Measurements from ENCODE around the gene SYNPR.

SYNPR gene

GRCh38 chr3:63477494-63478129 is 199.5 kb downstream of the SYNPR start:
- DNase-seq = no peak

DNA sequence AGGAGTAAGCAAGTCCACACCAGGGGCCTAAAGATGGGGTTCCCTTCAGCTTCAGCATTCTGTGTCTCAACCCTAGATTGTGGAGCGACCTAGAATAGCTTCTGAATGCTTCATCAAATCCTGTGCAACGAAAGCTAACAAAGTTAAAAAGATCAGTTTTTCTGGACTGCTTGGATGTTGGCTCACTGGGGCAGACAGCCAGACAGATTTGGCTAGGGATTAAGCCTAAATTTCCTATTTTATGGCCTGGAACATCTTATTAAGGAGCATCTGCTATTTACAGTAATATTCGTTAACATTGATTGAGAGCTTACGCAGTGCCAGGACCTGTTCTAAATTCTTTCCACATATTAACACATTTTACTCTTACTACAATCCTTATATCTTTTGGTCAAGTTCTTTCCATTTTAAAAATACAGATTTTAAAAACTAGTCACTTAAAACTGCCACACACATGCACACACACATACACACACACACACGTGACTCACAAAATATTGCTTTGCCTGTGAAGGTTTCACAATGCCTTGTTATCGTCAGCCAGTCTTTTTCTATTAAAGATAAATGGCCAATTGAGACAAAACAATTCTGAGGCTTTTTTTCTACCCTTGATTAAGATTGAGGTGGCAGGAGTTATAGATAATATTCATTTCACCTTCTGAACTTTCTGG is 201.0 kb downstream of the SYNPR start:
- no peak for DNase-seq

DNA sequence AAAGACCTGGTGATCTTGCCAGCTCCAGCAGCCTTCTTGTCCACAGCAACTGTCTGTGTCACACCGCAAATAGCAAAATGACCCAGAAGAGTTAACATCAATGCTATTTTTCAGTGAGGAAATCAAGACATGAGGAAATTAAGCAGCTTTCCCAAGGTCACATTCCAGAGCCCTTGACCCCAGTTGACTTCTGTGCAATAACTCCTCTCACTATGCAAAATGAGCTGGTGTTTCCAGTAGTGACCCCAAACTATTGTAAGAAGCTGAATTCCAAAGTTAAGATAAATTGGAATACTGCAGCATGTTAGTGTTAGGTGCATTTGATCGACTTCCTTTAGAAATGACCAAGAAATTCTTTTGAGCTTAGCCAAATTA is 201.5 kb downstream of the SYNPR start:
- DNase-seq = no peak

GRCh38 chr3:63481627-63482026 is 203.5 kb downstream of the SYNPR start:
- DNase-seq = no peak

DNA sequence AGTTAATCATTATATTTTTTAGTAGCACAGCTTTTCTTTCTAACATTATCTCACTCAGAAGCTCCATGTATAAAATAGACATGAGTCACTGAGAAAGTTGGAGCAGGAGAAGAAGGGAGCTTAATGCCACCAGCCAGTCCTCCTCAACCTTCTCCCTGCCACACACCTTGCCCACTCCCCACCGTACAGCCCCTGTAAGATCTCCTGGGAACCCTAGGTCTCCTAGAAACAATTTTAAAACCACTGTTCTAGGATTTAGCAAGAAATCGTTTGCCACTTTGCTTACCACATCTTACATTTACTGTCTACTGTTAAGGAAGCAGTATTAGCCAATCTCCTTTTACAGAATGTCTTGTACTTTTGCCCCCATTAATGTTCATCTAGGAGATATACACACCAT is 204.2 kb downstream of the SYNPR start:
- no peak for DNase-seq

GRCh38 chr3:63492464-63492863 is 214.4 kb downstream of the SYNPR start:
- DNase-seq = no peak

DNA sequence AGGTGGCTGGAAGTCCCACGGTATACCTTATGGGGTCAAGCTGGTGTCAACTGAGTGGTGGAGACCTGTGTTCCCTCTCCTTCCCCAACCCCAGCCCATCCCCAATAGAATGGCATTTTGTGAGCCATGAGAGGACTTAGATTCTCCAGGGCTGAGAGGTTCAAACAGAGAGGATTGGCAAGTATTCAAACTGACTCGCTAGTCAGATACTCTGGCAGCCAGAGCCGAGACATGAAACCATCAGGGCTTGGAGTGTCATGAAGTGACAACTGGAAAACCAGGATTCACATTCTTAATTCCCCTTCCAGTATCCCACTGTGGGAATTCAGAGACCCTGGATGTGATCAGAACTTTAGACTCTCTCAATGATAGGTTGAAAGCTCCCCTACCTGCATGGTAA is 215.0 kb downstream of the SYNPR start:
- no peak for DNase-seq

GRCh38 chr3:63494646-63495045 is 216.5 kb downstream of the SYNPR start:
- no peak for DNase-seq

DNA sequence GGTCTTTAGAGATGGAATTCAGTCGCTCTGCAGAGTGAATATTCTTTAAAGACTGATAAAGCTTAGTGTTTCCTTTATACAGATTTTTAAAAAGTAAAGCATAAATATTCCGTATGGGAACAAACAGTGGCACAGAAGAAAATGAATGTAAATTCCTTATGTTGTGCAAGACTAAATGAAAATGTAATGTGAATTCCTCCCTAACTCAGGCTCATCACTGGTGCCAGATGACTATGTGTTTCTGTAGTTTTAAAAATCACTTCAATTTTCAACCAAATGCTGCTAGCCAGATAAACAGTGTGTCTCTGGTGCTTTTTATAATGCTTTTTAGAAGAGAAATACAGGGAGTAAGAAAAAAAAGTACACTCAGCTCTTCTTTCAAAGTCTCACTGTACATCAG is 219.5 kb downstream of the SYNPR start:
- no peak for DNase-seq

GRCh38 chr3:63500196-63500595 is 222.1 kb downstream of the SYNPR start:
- no peak for DNase-seq

GRCh38 chr3:63508305-63508704 is 230.2 kb downstream of the SYNPR start:
- DNase-seq = no peak

DNA sequence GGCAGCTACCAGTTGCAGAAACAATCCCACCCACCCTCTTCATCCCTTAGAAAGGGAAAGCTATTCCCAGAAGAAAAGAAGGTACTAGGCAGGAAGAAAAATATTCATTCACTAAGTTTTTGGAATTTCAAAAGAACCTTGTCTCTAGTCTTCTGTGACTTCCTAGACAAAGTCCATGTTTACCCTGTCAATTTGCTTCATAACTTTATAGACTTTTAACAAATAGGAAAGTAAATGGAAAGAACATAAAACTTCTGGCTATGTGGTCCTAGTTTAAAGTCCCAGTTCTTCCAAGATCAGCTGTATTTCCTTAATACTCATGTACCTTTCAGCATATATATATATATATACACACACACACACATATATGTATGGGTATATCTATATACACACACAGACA is 230.7 kb downstream of the SYNPR start:
- DNase-seq = no peak

DNA sequence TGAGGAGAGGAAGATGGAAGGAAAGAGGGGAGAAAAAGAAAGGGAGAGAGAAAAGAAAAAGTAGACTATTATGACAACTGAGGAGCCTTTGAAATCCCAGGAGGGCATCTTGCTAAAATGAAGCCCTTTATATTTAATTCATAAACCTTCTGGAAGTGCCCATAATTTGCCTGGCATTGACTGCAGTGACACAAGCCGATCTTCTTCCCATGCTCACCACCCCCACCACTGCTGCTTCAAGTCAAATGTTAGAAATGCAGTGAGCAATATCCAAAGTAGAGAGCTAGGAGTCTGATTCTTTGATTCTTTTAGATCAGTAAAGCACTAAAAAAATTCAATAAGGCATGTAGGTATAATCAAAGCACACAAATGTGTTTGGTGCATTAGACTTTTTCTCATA is 235.7 kb downstream of the SYNPR start:
- no peak for DNase-seq

GRCh38 chr3:63514678-63515077 is 236.6 kb downstream of the SYNPR start:
- DNase-seq = no peak

DNA sequence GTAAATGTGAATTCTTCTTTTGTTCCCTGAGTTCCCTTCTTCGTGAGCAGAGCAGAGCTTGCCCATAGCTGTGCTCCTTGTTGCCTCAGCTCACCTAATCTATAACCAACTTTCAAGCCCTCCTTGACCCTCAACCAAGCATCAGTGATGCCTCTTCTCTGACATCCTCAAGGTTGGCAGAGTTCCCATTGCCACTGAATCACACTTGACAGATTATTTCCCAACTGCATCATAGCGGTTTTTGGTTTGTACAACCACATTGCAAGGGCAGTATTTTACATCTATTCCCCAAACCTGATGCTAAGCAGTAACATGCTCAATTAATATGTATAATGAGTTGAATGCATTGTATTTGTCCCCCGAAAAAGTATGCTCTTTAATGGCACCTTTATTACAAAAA is 241.3 kb downstream of the SYNPR start:
- no peak for DNase-seq

DNA sequence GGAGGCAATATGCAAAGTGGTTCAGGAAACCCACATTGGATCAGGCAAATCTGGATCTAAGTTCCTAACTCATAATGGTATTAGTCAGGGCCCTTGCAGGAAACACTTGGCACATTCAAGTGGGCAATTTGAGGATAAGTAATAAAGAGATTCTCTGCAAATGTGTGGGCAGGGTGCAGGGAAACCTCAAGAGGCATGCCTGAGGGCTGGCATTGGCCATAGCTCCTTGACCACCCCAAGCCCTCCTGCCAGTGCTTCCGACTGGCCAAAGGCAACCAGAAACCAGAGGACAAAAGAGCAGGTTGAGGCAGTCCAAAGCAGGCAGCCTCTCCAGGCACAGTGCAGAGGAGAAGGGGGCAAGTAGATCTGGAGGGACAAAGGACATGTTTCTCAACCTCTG is 243.5 kb downstream of the SYNPR start:
- no peak for DNase-seq

DNA sequence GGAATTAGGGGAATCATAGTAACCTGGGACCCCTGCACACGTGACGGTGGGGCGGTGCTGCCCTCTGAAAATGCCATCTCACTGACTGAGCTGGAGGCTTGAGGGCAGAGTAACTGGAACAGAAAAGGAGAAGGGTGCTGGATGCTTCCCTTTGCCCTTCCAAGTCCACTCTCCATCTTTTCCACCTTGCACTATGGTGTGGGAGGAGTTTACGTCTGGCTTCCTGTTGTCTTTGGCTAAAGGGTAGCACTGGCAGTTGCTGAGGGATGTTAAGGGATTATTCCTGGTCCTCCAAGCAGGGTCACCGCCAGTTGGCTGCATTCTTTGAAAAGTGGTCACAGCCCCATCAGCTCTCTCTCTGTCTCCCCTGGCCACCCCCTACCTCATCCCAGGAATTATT is 245.0 kb downstream of the SYNPR start:
- no peak for DNase-seq

GRCh38 chr3:63528325-63529000 is 250.4 kb downstream of the SYNPR start:
- DNase-seq = no peak

- DNase-seq = no peak
These were observed 254.4 kb downstream of the SYNPR start for GRCh38 chr3:63532521-63532920.

DNA sequence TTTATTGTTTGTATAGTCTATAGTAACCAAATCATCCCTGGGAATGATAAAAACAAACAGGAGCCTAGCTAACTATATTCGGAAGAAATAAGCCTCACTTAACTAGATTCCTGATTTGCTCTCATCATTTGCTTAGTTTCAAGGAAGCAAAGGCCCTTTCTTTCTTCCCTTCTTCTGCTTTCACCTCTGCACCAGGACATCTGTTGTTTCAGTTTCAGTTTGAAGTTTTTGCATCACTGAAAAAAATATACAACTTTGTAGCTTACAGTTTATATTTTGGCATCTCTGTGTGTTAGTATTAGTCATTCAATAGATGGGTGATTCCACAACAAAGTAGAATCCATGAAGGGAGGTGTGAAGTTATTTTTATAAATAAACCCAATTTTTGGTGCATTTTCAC is 260.8 kb downstream of the SYNPR start:
- no peak for DNase-seq

- no peak for DNase-seq
These were observed 277.7 kb downstream of the SYNPR start for GRCh38 chr3:63555767-63556166.

DNA sequence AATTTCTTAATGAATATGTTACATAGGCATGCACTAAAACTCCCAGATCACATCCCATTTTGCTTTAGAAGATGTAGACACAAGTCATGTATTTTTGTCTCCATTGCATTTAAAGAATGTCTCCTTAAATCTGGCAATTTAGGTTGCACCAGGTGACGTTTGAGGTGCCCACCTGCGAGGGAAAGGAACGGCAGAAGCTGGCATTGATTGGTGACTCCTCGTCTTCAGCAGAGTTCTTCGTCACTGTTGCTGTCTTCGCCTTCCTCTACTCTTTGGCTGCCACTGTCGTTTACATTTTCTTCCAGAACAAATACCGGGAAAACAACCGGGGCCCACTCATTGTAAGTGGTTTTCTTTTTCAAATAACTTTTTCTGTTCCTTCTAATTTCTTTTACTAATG is 278.3 kb downstream of the SYNPR start:
- DNase-seq = no peak

DNA sequence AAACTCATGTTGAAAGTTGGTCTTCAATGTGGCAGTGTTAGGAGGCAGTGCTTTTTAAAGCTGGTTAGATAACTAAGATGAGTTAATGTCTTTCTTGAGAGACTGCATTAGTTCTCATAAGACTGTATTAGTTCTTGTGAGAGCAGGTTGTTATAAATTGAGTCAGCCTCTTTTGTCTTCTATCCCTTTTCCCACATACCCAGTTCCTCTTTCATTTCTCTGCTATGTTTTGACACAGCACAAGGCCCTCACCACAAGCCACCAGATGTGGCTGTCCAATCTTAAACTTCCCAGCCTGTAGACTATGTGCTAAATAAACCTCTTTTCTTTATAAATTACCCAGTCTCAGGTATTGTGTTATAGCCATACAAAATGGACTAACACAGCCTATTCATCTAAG is 279.8 kb downstream of the SYNPR start:
- DNase-seq = no peak

DNA sequence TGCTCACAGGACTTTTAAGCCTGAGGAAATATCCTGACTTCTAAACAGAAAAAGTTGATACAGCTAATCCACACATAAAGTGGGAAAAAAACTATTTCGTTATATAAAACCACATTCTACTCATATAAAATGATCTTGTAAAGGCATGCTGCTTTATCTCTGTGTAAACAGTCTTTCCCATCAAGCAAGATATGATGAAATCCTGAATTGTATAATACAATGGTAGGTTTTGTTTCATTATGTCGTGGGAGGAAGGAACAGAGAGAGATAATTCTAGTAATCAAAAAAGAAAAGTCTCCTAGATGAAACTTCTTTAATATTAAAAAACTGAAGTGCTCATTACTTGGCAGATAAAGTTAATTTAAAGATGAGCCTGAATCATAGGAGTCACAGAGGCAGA is 281.8 kb downstream of the SYNPR start:
- DNase-seq = no peak

- no peak for DNase-seq
These were observed 283.8 kb downstream of the SYNPR start for GRCh38 chr3:63561879-63562278.
